ENCODE data around the gene KAT8. TPM values are rescaled to one million over a fixed set of nuclear protein-coding genes. Genes with fewer than 3 reads are reported as not detected.
"Not testable (repeated sequence)": the region's sequence is repeated elsewhere in the genome, so short reads cannot be mapped to it uniquely, and the experiment has no call there.

Gene KAT8
- polyA plus RNA-seq, 1 experiment, result 31.9 TPM

DNA sequence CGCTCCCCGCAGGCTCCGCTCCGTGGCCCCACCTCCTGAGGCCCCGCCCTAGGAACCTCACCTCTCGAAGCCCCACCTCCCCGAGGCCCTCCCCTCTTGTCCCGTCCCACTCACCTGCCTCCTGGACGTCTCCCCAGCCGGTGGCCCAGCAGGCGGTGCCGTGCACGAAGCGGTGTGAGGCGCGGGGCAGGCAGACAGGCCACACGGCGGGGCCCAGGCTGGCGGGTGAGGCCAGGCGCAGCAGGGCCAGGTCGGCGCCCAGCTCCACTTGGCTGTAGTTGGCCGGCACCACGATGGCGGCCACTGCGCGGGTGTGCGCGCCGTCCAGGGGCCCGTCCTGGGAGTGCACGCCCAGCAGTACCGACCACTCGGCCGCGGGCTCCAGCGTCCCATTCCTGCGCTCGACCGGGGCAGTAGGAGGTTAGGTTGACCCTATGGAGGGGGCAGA lies 30.8 kb downstream of the KAT8 start:
- Histone ChIP-seq H3K36me3 (ENCODE audit: control insufficient read depth, insufficient read depth, low read length) (no peaks in the 10 kb centered on the region), H3K27me3 (ENCODE audit: control insufficient read depth, insufficient read depth, low read length) (peaks cover 18% of the 10 kb centered on the region), H3K4me3 (ENCODE audit: low read depth, low read length) (no peak overlapping the region)
- no peak for TF ChIP-seq CTCF (IDR thresholded peaks at IDR 0.05; ENCODE audit: insufficient read depth, low read depth, low read length)
- ChIA-PET POLR2A (no interaction called here), CTCF (interaction anchor here (0.9 kb wide), 1 partner anchor 193 kb away, joined by 3 read pairs; no protein-coding TSS in a partner anchor)
- DNase-seq (ENCODE audit: low read depth), result no peak

DNA sequence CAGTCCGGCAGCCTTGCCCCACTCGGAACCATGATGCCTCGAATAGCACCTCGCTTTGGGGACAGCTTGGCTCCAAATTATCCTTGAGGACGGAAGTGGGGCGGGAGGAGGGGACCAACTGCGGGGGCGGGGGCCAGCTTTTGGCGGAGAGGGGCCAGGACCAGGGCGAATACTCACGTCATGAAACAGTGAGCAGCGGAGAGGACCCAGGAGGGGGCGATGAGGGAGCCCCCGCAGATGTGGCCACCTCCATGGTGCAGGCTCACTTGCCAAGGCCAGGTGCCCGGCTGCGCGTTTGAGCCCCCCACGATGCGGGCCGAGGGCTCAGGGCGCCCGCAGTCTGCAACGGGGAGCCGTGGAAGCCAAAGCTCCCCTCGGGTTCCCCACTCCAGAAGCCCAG lies 31.4 kb downstream of the KAT8 start:
- POLR2A ChIA-PET, result no interaction called here
- Histone ChIP-seq H3K4me3 (ENCODE audit: low read depth, low read length) (no peak overlapping the region), H3K36me3 (ENCODE audit: control insufficient read depth, insufficient read depth, low read length) (no peaks in the 10 kb centered on the region), H3K27me3 (ENCODE audit: control insufficient read depth, insufficient read depth, low read length) (peaks cover 18% of the 10 kb centered on the region)
- CTCF ChIA-PET, result interaction anchor here (0.9 kb wide), 1 partner anchor 193 kb away, joined by 3 read pairs; no protein-coding TSS in a partner anchor
- no peak for TF ChIP-seq CTCF (IDR thresholded peaks at IDR 0.05; ENCODE audit: insufficient read depth, low read depth, low read length)
- no peak for DNase-seq (ENCODE audit: low read depth)

- CTCF ChIA-PET, result no interaction called here
- DNase-seq (ENCODE audit: low read depth), result no peak
- POLR2A ChIA-PET, result no interaction called here
- no peak for TF ChIP-seq CTCF (IDR thresholded peaks at IDR 0.05; ENCODE audit: insufficient read depth, low read depth, low read length)
- Histone ChIP-seq H3K27me3 (ENCODE audit: control insufficient read depth, insufficient read depth, low read length) (peaks cover 19% of the 10 kb centered on the region), H3K4me3 (ENCODE audit: low read depth, low read length) (no peak overlapping the region), H3K36me3 (ENCODE audit: control insufficient read depth, insufficient read depth, low read length) (no peaks in the 10 kb centered on the region)
These were observed 31.9 kb downstream of the KAT8 start for GRCh38 chr16:31149332-31149731.

GRCh38 chr16:31149894-31150890 lies 32.7 kb downstream of the KAT8 start, which contains the start of gene PRSS36:
TSS of gene PRSS36 (minus strand) at chr16:31150066. CDS start at chr16:31150035, 31 bp downstream.
- ChIA-PET POLR2A (no interaction called here), CTCF (interaction anchor here (3.6 kb wide), 1 partner anchor 8 kb away, joined by 16 read pairs; no protein-coding TSS in a partner anchor)
- no peak for DNase-seq (ENCODE audit: low read depth)
- Histone ChIP-seq H3K4me3 (ENCODE audit: low read depth, low read length) (no peak within 1 kb of the TSS), H3K27me3 (ENCODE audit: control insufficient read depth, insufficient read depth, low read length) (peaks cover 19% of the 10 kb centered on the region), H3K36me3 (ENCODE audit: control insufficient read depth, insufficient read depth, low read length) (no peaks in the 10 kb centered on the region)
- TF ChIP-seq CTCF (IDR thresholded peaks at IDR 0.05; ENCODE audit: insufficient read depth, low read depth, low read length), result no peak

DNA sequence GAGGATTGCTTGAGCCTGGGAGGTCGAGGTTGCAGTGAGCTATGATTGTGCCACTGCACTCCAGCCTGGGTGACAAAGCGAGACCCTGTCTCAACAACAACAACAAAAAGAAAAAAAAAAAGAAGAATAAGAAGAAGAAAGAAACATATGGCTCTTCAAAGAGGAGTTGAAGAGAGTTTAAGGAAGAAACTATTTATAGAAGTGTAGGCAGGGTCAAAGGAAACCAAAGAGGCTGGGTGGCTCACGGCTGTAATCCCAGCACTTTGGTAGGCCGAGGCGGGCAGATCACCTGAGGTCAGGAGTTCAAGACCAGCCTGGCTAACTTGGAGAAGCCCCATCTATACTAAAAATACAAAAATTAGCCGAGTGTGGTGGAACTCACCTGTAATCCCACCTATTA lies 33.5 kb downstream of the KAT8 start:
- CTCF ChIA-PET, result interaction anchor here (3.6 kb wide), 1 partner anchor 8 kb away, joined by 16 read pairs; no protein-coding TSS in a partner anchor
- H3K36me3 ChIP-seq (ENCODE audit: control insufficient read depth, insufficient read depth, low read length); POLR2A ChIA-PET; DNase-seq (ENCODE audit: low read depth); H3K4me3 ChIP-seq (ENCODE audit: low read depth, low read length): not testable (repeated sequence)
- peaks cover 17% of the 10 kb centered on the region for H3K27me3 ChIP-seq (ENCODE audit: control insufficient read depth, insufficient read depth, low read length)
